Measurements from ENCODE around the gene GRM3. TPM values are rescaled to one million over a fixed set of nuclear protein-coding genes. Genes with fewer than 3 reads are reported as not detected.

The GRM3 gene
- total and polyA plus RNA-seq, 7 experiments from 2014 or later, result not detected

DNA sequence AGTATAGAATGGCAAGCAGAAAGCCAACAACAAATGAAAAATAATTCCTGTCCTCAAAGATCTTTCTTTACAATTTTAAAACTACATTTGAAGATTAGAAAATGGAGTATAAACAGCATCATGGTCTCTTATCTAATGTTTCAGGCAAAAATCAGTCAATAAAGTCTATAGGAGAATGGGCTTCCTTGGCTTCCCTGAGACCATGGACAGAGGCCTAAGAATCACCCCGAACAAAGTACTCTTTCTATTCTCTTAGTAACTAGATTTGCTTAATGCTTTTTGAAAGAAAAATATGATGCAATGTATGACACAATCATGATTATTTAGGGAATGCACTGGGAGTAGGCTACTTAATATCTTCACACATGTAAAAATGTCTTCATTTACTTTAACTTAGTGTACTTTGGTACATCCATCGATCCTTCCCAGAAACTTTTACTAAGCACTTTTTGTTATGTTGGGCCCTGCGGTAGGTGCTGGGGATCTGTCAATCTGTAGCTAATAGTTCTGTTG lies 17.3 kb downstream of the GRM3 start:
- H3K9me3 Mint-ChIP-seq, result peaks cover 0 to 5% (median 0%) of the 10 kb centered on the region in 11 donors
- ChIA-PET CTCF (no interaction called here), POLR2A (no interaction called here)
- ATAC-seq (no peak), DNase-seq (no peak)
- no peaks in the 10 kb centered on the region for H3K27me3 Mint-ChIP-seq
- Histone ChIP-seq H3K27ac (ENCODE audit: low read depth, low read length) (no peak overlapping the region), H3K4me3 (ENCODE audit: low read length) (no peak overlapping the region), H3K9me3 (ENCODE audit: control insufficient read depth in 2 of 3, low read length in 3 of 3) (no peaks in the 10 kb centered on the region), H3K36me3 (ENCODE audit: control insufficient read depth in 2 of 3, insufficient read depth in 3 of 3, low read length in 3 of 3) (no peaks in the 10 kb centered on the region), H3K27me3 (ENCODE audit: control insufficient read depth in 2 of 2, insufficient read depth in 2 of 2, low read length in 2 of 2) (no peaks in the 10 kb centered on the region), H3K4me1 (ENCODE audit: control insufficient read depth in 2 of 2, insufficient read depth in 2 of 2, low read length in 2 of 2) (no peaks in the 10 kb centered on the region)
- H3K4me3 Mint-ChIP-seq, result no peak overlapping the region
- peaks cover 0 to 2% (median 0%) of the 10 kb centered on the region in 7 donors for H3K4me1 Mint-ChIP-seq
- no peaks in the 10 kb centered on the region for H3K36me3 Mint-ChIP-seq
- no peak overlapping the region for H3K27ac Mint-ChIP-seq
- intact Hi-C loops (cut with micrococcal nuclease), result no loop called here

GRCh38 chr7:86664486-86664885 lies 20.8 kb downstream of the GRM3 start:
- Mint-ChIP-seq H3K36me3 (no peaks in the 10 kb centered on the region), H3K27ac (no peak overlapping the region), H3K4me1 (no peaks in the 10 kb centered on the region), H3K27me3 (no peaks in the 10 kb centered on the region), H3K4me3 (no peak overlapping the region), H3K9me3 (peaks cover 0 to 2% (median 0%) of the 10 kb centered on the region in 11 donors)
- DNase-seq (no peak), ATAC-seq (no peak)
- intact Hi-C loops (cut with micrococcal nuclease), result no loop called here
- no peak overlapping the region for H3K4me3 ChIP-seq (ENCODE audit: low read length)
- H3K27me3 ChIP-seq (ENCODE audit: control insufficient read depth in 2 of 2, insufficient read depth in 2 of 2, low read length in 2 of 2), result no peaks in the 10 kb centered on the region
- no peaks in the 10 kb centered on the region for H3K4me1 ChIP-seq (ENCODE audit: control insufficient read depth in 2 of 2, insufficient read depth in 2 of 2, low read length in 2 of 2)
- H3K27ac ChIP-seq (ENCODE audit: low read depth, low read length), result no peak overlapping the region
- H3K36me3 ChIP-seq (ENCODE audit: control insufficient read depth in 2 of 3, insufficient read depth in 3 of 3, low read length in 3 of 3), result no peaks in the 10 kb centered on the region
- H3K9me3 ChIP-seq (ENCODE audit: control insufficient read depth in 2 of 3, low read length in 3 of 3), result no peaks in the 10 kb centered on the region
- ChIA-PET POLR2A (no interaction called here), CTCF (no interaction called here)

DNA sequence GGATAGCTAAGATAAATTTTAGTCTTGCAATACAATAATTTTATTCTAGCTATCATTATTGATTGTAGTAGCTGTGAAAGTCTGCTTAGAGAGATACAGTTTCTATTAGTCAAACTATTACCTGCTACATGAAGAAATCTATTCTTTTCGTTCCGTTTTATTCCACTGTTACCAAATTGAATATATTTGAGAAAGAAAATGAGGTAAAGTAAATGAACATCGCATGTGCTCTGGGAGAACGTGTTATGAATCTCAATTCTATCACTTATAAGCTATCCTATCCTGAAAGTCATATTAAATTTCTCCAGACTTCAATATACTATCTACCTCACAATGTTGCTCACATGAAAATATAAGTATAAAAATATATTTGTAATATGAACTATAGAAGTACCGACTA lies 21.3 kb downstream of the GRM3 start:
- no peak overlapping the region for H3K4me3 ChIP-seq (ENCODE audit: low read length)
- Mint-ChIP-seq H3K27me3 (no peaks in the 10 kb centered on the region), H3K36me3 (no peaks in the 10 kb centered on the region), H3K9me3 (peaks cover 0 to 4% (median 0%) of the 10 kb centered on the region in 11 donors), H3K4me3 (no peak overlapping the region), H3K27ac (no peak overlapping the region), H3K4me1 (no peaks in the 10 kb centered on the region)
- no peak for DNase-seq
- intact Hi-C loops (cut with micrococcal nuclease), result no loop called here
- H3K9me3 ChIP-seq (ENCODE audit: control insufficient read depth in 2 of 3, low read length in 3 of 3), result no peaks in the 10 kb centered on the region
- no peak overlapping the region for H3K27ac ChIP-seq (ENCODE audit: low read depth, low read length)
- no peaks in the 10 kb centered on the region for H3K4me1 ChIP-seq (ENCODE audit: control insufficient read depth in 2 of 2, insufficient read depth in 2 of 2, low read length in 2 of 2)
- H3K27me3 ChIP-seq (ENCODE audit: control insufficient read depth in 2 of 2, insufficient read depth in 2 of 2, low read length in 2 of 2), result no peaks in the 10 kb centered on the region
- POLR2A ChIA-PET, result no interaction called here
- CTCF ChIA-PET, result no interaction called here
- no peak for ATAC-seq
- H3K36me3 ChIP-seq (ENCODE audit: control insufficient read depth in 2 of 3, insufficient read depth in 3 of 3, low read length in 3 of 3), result no peaks in the 10 kb centered on the region

DNA sequence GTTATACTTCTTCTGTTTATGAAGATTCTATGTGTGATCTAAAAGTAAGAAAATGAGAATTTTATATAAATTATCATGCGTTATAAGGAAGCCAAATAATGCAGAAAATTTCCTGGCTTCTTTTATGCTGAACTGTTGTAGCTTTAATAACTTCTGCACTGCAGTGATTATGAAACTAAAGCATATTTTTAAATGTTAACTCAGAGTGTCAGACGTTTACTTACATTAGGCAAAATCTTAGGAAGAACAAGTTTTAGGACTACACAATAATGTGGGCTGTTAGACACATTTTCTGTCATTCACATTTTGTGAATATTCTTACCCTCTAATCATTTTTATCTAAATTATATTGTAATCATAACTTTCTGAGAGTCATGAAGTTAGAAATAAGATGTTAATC lies 22.0 kb downstream of the GRM3 start:
- Mint-ChIP-seq H3K4me1 (no peaks in the 10 kb centered on the region), H3K9me3 (peaks cover 0 to 4% (median 0%) of the 10 kb centered on the region in 11 donors), H3K27me3 (no peaks in the 10 kb centered on the region), H3K36me3 (no peaks in the 10 kb centered on the region), H3K27ac (no peak overlapping the region), H3K4me3 (no peak overlapping the region)
- H3K36me3 ChIP-seq (ENCODE audit: control insufficient read depth in 2 of 3, insufficient read depth in 3 of 3, low read length in 3 of 3), result no peaks in the 10 kb centered on the region
- ChIA-PET POLR2A (no interaction called here), CTCF (no interaction called here)
- no peaks in the 10 kb centered on the region for H3K4me1 ChIP-seq (ENCODE audit: control insufficient read depth in 2 of 2, insufficient read depth in 2 of 2, low read length in 2 of 2)
- H3K27ac ChIP-seq (ENCODE audit: low read depth, low read length), result no peak overlapping the region
- DNase-seq (no peak), ATAC-seq (no peak)
- intact Hi-C loops (cut with micrococcal nuclease), result no loop called here
- H3K4me3 ChIP-seq (ENCODE audit: low read length), result no peak overlapping the region
- no peaks in the 10 kb centered on the region for H3K27me3 ChIP-seq (ENCODE audit: control insufficient read depth in 2 of 2, insufficient read depth in 2 of 2, low read length in 2 of 2)
- no peaks in the 10 kb centered on the region for H3K9me3 ChIP-seq (ENCODE audit: control insufficient read depth in 2 of 3, low read length in 3 of 3)

DNA sequence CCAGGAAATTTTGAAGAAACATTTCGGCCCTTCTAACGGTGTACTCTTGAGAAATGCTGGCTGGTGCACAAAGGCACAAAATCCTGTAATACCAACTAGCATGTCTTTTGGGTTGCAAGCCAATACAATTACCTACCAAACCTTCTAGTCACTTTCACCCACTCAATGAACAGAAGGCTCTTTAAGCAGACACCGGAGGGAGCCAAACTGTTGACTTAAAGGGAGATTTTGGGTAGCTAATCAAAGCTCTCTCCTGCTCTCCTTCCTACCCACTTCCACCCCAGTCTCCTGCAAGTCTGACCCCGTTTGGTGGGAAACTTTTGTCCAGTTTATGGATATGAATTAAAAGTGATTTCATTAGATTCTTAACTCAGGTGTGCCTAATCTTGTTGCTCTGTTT lies 24.0 kb downstream of the GRM3 start:
- H3K27ac ChIP-seq (ENCODE audit: low read depth, low read length), result no peak overlapping the region
- H3K4me1 ChIP-seq (ENCODE audit: control insufficient read depth in 2 of 2, insufficient read depth in 2 of 2, low read length in 2 of 2), result no peaks in the 10 kb centered on the region
- no peaks in the 10 kb centered on the region for H3K9me3 ChIP-seq (ENCODE audit: control insufficient read depth in 2 of 3, low read length in 3 of 3)
- H3K27ac Mint-ChIP-seq, result no peak overlapping the region
- ChIA-PET CTCF (no interaction called here), POLR2A (no interaction called here)
- intact Hi-C loops (cut with micrococcal nuclease), result no loop called here
- peaks cover 0 to 4% (median 0%) of the 10 kb centered on the region in 11 donors for H3K9me3 Mint-ChIP-seq
- DNase-seq, result no peak
- ATAC-seq, result no peak
- H3K27me3 Mint-ChIP-seq, result no peaks in the 10 kb centered on the region
- no peak overlapping the region for H3K4me3 Mint-ChIP-seq
- H3K36me3 ChIP-seq (ENCODE audit: control insufficient read depth in 2 of 3, insufficient read depth in 3 of 3, low read length in 3 of 3), result no peaks in the 10 kb centered on the region
- H3K4me3 ChIP-seq (ENCODE audit: low read length), result no peak overlapping the region
- no peaks in the 10 kb centered on the region for H3K27me3 ChIP-seq (ENCODE audit: control insufficient read depth in 2 of 2, insufficient read depth in 2 of 2, low read length in 2 of 2)
- no peaks in the 10 kb centered on the region for H3K36me3 Mint-ChIP-seq
- no peaks in the 10 kb centered on the region for H3K4me1 Mint-ChIP-seq

GRCh38 chr7:86668315-86668714 lies 24.6 kb downstream of the GRM3 start:
- Histone ChIP-seq H3K4me3 (ENCODE audit: low read length) (no peak overlapping the region), H3K9me3 (ENCODE audit: control insufficient read depth in 2 of 3, low read length in 3 of 3) (no peaks in the 10 kb centered on the region), H3K4me1 (ENCODE audit: control insufficient read depth in 2 of 2, insufficient read depth in 2 of 2, low read length in 2 of 2) (no peaks in the 10 kb centered on the region), H3K27me3 (ENCODE audit: control insufficient read depth in 2 of 2, insufficient read depth in 2 of 2, low read length in 2 of 2) (no peaks in the 10 kb centered on the region), H3K36me3 (ENCODE audit: control insufficient read depth in 2 of 3, insufficient read depth in 3 of 3, low read length in 3 of 3) (no peaks in the 10 kb centered on the region), H3K27ac (ENCODE audit: low read depth, low read length) (no peak overlapping the region)
- Mint-ChIP-seq H3K9me3 (peaks cover 0 to 4% (median 0%) of the 10 kb centered on the region in 11 donors), H3K4me1 (no peaks in the 10 kb centered on the region), H3K36me3 (no peaks in the 10 kb centered on the region), H3K27ac (no peak overlapping the region), H3K27me3 (no peaks in the 10 kb centered on the region), H3K4me3 (no peak overlapping the region)
- ChIA-PET POLR2A (no interaction called here), CTCF (no interaction called here)
- no peak for DNase-seq
- intact Hi-C loops (cut with micrococcal nuclease), result no loop called here
- no peak for ATAC-seq

- Mint-ChIP-seq H3K4me1 (no peaks in the 10 kb centered on the region), H3K9me3 (peaks cover 0 to 2% (median 0%) of the 10 kb centered on the region in 11 donors), H3K27ac (no peak overlapping the region), H3K4me3 (no peak overlapping the region), H3K36me3 (no peaks in the 10 kb centered on the region), H3K27me3 (peaks cover 0 to 5% (median 0%) of the 10 kb centered on the region in 5 donors)
- no peaks in the 10 kb centered on the region for H3K9me3 ChIP-seq (ENCODE audit: control insufficient read depth in 2 of 3, low read length in 3 of 3)
- no peaks in the 10 kb centered on the region for H3K4me1 ChIP-seq (ENCODE audit: control insufficient read depth in 2 of 2, insufficient read depth in 2 of 2, low read length in 2 of 2)
- no peak overlapping the region for H3K4me3 ChIP-seq (ENCODE audit: low read length)
- no peaks in the 10 kb centered on the region for H3K36me3 ChIP-seq (ENCODE audit: control insufficient read depth in 2 of 3, insufficient read depth in 3 of 3, low read length in 3 of 3)
- no peak for DNase-seq
- intact Hi-C loops (cut with micrococcal nuclease), result no loop called here
- ChIA-PET CTCF (no interaction called here), POLR2A (no interaction called here)
- no peak for ATAC-seq
- no peaks in the 10 kb centered on the region for H3K27me3 ChIP-seq (ENCODE audit: control insufficient read depth in 2 of 2, insufficient read depth in 2 of 2, low read length in 2 of 2)
- no peak overlapping the region for H3K27ac ChIP-seq (ENCODE audit: low read depth, low read length)
These were observed 44.1 kb downstream of the GRM3 start for GRCh38 chr7:86687831-86688230.

All from naive thymus-derived CD4-positive, alpha-beta T cell (primary cell).